Mononuclear cell (primary cell): Measurements from ENCODE around the gene PRKCA. TPM values are rescaled to one million over a fixed set of nuclear protein-coding genes. Genes with fewer than 3 reads are reported as not detected.
"Not testable (repeated sequence)": the region's sequence is repeated elsewhere in the genome, so short reads cannot be mapped to it uniquely, and the experiment has no call there.

Experiments used
- H3K27me3 ChIP-seq: 2 replicates; pipeline ENCODE4 v1.6.0; 2011; ENCODE audit warnings: low read length, control low read depth; ENCODE audit not compliant: insufficient read depth
- H3K4me1 ChIP-seq: 2 replicates; pipeline ENCODE4 v1.5.1; 2011; ENCODE audit warnings: mild to moderate bottlenecking, low read length, control low read depth; ENCODE audit not compliant: insufficient read depth
- H3K4me3 ChIP-seq: 2 replicates; pipeline ENCODE4 v1.5.1; 2011; ENCODE audit warnings: mild to moderate bottlenecking, low read length, moderate library complexity
- H3K9me3 ChIP-seq: 2 replicates; pipeline ENCODE4 v1.5.1; 2011; ENCODE audit warnings: low read depth, mild to moderate bottlenecking, control low read depth, low read length
- total RNA-seq: library from RNA; depleted of rRNA; stranded (reverse); fragments of >200 nt; gene quantifications from one replicate; pipeline ENCODE4 v1.2.3, GENCODE V29; 2012

The PRKCA gene
- total RNA-seq, 1 donor, result 35.6 TPM

GRCh38 chr17:66722341-66722740 lies 419.9 kb downstream of the PRKCA start:
- no peaks in the 10 kb centered on the region for H3K9me3 ChIP-seq
- no peaks in the 10 kb centered on the region for H3K27me3 ChIP-seq
- no peaks in the 10 kb centered on the region for H3K4me1 ChIP-seq
- no peak overlapping the region for H3K4me3 ChIP-seq

- no peaks in the 10 kb centered on the region for H3K4me1 ChIP-seq
- no peaks in the 10 kb centered on the region for H3K27me3 ChIP-seq
- H3K9me3 ChIP-seq, result no peaks in the 10 kb centered on the region
- no peak overlapping the region for H3K4me3 ChIP-seq
These were observed 422.3 kb downstream of the PRKCA start for GRCh38 chr17:66724581-66725341.

- H3K9me3 ChIP-seq, H3K4me1 ChIP-seq, H3K4me3 ChIP-seq: not testable (repeated sequence)
These were observed 423.0 kb downstream of the PRKCA start for GRCh38 chr17:66725438-66725837.

GRCh38 chr17:66725956-66726355 lies 423.5 kb downstream of the PRKCA start:
- no peak overlapping the region for H3K4me3 ChIP-seq
- H3K9me3 ChIP-seq, result no peaks in the 10 kb centered on the region
- H3K27me3 ChIP-seq, result no peaks in the 10 kb centered on the region
- H3K4me1 ChIP-seq, result no peaks in the 10 kb centered on the region

More at GRCh38 chr17:66725438-66725837, 423.0 kb downstream of the PRKCA start:
- not testable (repeated sequence) for H3K27me3 ChIP-seq

- H3K27me3 ChIP-seq, result no peaks in the 10 kb centered on the region
- H3K4me1 ChIP-seq, result no peaks in the 10 kb centered on the region
- H3K9me3 ChIP-seq, result no peaks in the 10 kb centered on the region
- no peak overlapping the region for H3K4me3 ChIP-seq
These were observed 424.0 kb downstream of the PRKCA start for GRCh38 chr17:66726371-66726770.

- no peaks in the 10 kb centered on the region for H3K4me1 ChIP-seq
- H3K9me3 ChIP-seq, result no peaks in the 10 kb centered on the region
- H3K27me3 ChIP-seq, result no peaks in the 10 kb centered on the region
- no peak overlapping the region for H3K4me3 ChIP-seq
These were observed 424.4 kb downstream of the PRKCA start for GRCh38 chr17:66726846-66727245.

- Histone ChIP-seq H3K4me1 (no peaks in the 10 kb centered on the region), H3K4me3 (no peak overlapping the region), H3K27me3 (no peaks in the 10 kb centered on the region)
These were observed 425.5 kb downstream of the PRKCA start for GRCh38 chr17:66727634-66728570.

GRCh38 chr17:66730461-66730923 lies 428.1 kb downstream of the PRKCA start:
- Histone ChIP-seq H3K9me3 (no peaks in the 10 kb centered on the region), H3K4me3 (no peak overlapping the region), H3K27me3 (no peaks in the 10 kb centered on the region), H3K4me1 (no peaks in the 10 kb centered on the region)

More at GRCh38 chr17:66727634-66728570, 425.5 kb downstream of the PRKCA start:
- H3K9me3 ChIP-seq, result no peaks in the 10 kb centered on the region

- Histone ChIP-seq H3K27me3 (no peaks in the 10 kb centered on the region), H3K9me3 (no peaks in the 10 kb centered on the region), H3K4me1 (no peaks in the 10 kb centered on the region), H3K4me3 (no peak overlapping the region)
These were observed 431.3 kb downstream of the PRKCA start for GRCh38 chr17:66733759-66734158.

- Histone ChIP-seq H3K4me3 (no peak overlapping the region), H3K4me1 (no peaks in the 10 kb centered on the region), H3K27me3 (no peaks in the 10 kb centered on the region), H3K9me3 (no peaks in the 10 kb centered on the region)
These were observed 432.0 kb downstream of the PRKCA start for GRCh38 chr17:66734186-66734943.

GRCh38 chr17:66737524-66737923 lies 435.1 kb downstream of the PRKCA start:
- Histone ChIP-seq H3K4me1 (no peaks in the 10 kb centered on the region), H3K27me3 (no peaks in the 10 kb centered on the region), H3K9me3 (no peaks in the 10 kb centered on the region), H3K4me3 (no peak overlapping the region)

GRCh38 chr17:66738301-66738700 lies 435.9 kb downstream of the PRKCA start:
- no peaks in the 10 kb centered on the region for H3K4me1 ChIP-seq
- H3K9me3 ChIP-seq, result no peaks in the 10 kb centered on the region
- no peak overlapping the region for H3K4me3 ChIP-seq
- no peaks in the 10 kb centered on the region for H3K27me3 ChIP-seq

GRCh38 chr17:66739553-66739952 lies 437.1 kb downstream of the PRKCA start:
- Histone ChIP-seq H3K9me3 (no peaks in the 10 kb centered on the region), H3K27me3 (no peaks in the 10 kb centered on the region), H3K4me1 (no peaks in the 10 kb centered on the region), H3K4me3 (no peak overlapping the region)

GRCh38 chr17:66740226-66740625 lies 437.8 kb downstream of the PRKCA start:
- no peaks in the 10 kb centered on the region for H3K9me3 ChIP-seq
- no peak overlapping the region for H3K4me3 ChIP-seq
- no peaks in the 10 kb centered on the region for H3K4me1 ChIP-seq
- no peaks in the 10 kb centered on the region for H3K27me3 ChIP-seq

GRCh38 chr17:66743511-66743910 lies 441.1 kb downstream of the PRKCA start:
- Histone ChIP-seq H3K4me3 (no peak overlapping the region), H3K27me3 (no peaks in the 10 kb centered on the region), H3K4me1 (no peaks in the 10 kb centered on the region), H3K9me3 (no peaks in the 10 kb centered on the region)
